GM12878 (cell line): ENCODE data around the gene STK16. TPM values are rescaled to one million over a fixed set of nuclear protein-coding genes. Genes with fewer than 3 reads are reported as not detected.

ENCODE experiments used
- ASH2L ChIP-seq: fragments of 300-600, 200-600 bp; sonication (generic); IDR thresholded peaks from 2 replicates; pipeline ENCODE4 v1.6.1; 2017; ENCODE audit warnings: low read depth, mild to moderate bottlenecking, borderline replicate concordance
- BACH1 ChIP-seq: fragments of 450-650 bp; IDR thresholded peaks from 2 replicates; pipeline ENCODE4 v1.6.1; 2017; ENCODE audit warnings: mild to moderate bottlenecking, borderline replicate concordance
- HDGF ChIP-seq: fragments of 450-650 bp; IDR thresholded peaks from 2 replicates; pipeline ENCODE4 v1.6.1; 2016; ENCODE audit warnings: antibody characterized with exemption
- IRF4 ChIP-seq: IDR thresholded peaks from 2 replicates; pipeline ENCODE4 v1.6.1; 2011; ENCODE audit warnings: low read depth, low read length
- LARP7 ChIP-seq: fragments of 450-650 bp; IDR thresholded peaks from 2 replicates; pipeline ENCODE4 v1.6.1; 2017; ENCODE audit warnings: mild to moderate bottlenecking
- MEF2B ChIP-seq: fragments of 450-650 bp; IDR thresholded peaks from 2 replicates; pipeline ENCODE4 v1.6.1; 2018; ENCODE audit warnings: mild to moderate bottlenecking, moderate library complexity; ENCODE audit not compliant: partially characterized antibody, poor library complexity, severe bottlenecking
- MXI1 ChIP-seq: fragments of 150-350 bp; IDR thresholded peaks from 2 replicates; pipeline ENCODE4 v1.6.1; 2011; ENCODE audit warnings: low read depth, mild to moderate bottlenecking, inconsistent platforms, low read length, improper control_type of control experiment
- NFYA ChIP-seq: IDR thresholded peaks from 2 replicates; pipeline ENCODE4 v1.6.1; 2011; ENCODE audit warnings: low read depth, mild to moderate bottlenecking, low read length, improper control_type of control experiment, borderline replicate concordance
- NFYB ChIP-seq: IDR thresholded peaks from 2 replicates; pipeline ENCODE4 v1.6.1; 2011; ENCODE audit warnings: low read depth, mild to moderate bottlenecking, low read length, improper control_type of control experiment, moderate library complexity; ENCODE audit not compliant: insufficient read depth
- RCOR1 ChIP-seq: conservative IDR thresholded peaks from 2 replicates; pipeline ENCODE4 v1.6.1; 2012; ENCODE audit warnings: low read depth, low read length, improper control_type of control experiment
- SUPT20H ChIP-seq: IDR thresholded peaks from 2 replicates; pipeline ENCODE4 v1.6.1; 2011; ENCODE audit warnings: low read depth, mild to moderate bottlenecking, low read length, moderate library complexity, borderline replicate concordance; ENCODE audit not compliant: control insufficient read depth
- TBL1XR1 ChIP-seq: IDR thresholded peaks from 2 replicates; pipeline ENCODE4 v1.6.1; 2012; ENCODE audit warnings: low read depth, low read length, improper control_type of control experiment
- TCF7 ChIP-seq: IDR thresholded peaks from 2 replicates; pipeline ENCODE4 v1.6.1; 2014; ENCODE audit warnings: antibody characterized with exemption, borderline replicate concordance
- ZBED1 ChIP-seq: IDR thresholded peaks from 2 replicates; pipeline ENCODE4 v1.6.1; 2016; ENCODE audit warnings: borderline replicate concordance
- ZNF24 ChIP-seq: fragments of 450-650 bp; IDR thresholded peaks from 2 replicates; pipeline ENCODE4 v1.6.1; 2017; ENCODE audit warnings: antibody characterized with exemption, mild to moderate bottlenecking
- polyA plus RNA-seq, 11 experiments: library from polyadenylated mRNA; depleted of rRNA in 4 of 11; unstranded in 6 of 11; stranded (reverse) in 5 of 11; fragments of >200 nt; fragmentation: Nextera tagmentation in 4 of 11; fragmentation: Illumina TruSeq in 1 of 11; extraction: Ambion mirVana in 4 of 11; extraction: Trizol in 1 of 11; gene quantifications; 1 replicate in 1 of 11; 2 replicates in 10 of 11; pipeline versions ENCODE4 v1.2.1 to v1.2.3, GENCODE V29; 2011 to 2016; ENCODE audit warnings: inconsistent platforms in 2 of 11, missing spikeins in 2 of 11, low read depth in 1 of 11
- total RNA-seq, 4 experiments: library from RNA; depleted of rRNA in 3 of 4; stranded (reverse); fragments of >200 nt in 3 of 4; fragmentation: Illumina TruSeq in 1 of 4; extraction: Trizol in 1 of 4; gene quantifications; 2 replicates each; pipeline versions ENCODE4 v1.2.1 to v1.2.3, GENCODE V29; 2013 to 2021
- TF ChIP-seq, protein P1 (sequence below): IDR thresholded peaks from 2 replicates; pipeline ENCODE4 v1.6.1; 2011; ENCODE audit warnings: borderline replicate concordance, low read depth, mild to moderate bottlenecking, moderate library complexity, mixed read lengths, low read length; ENCODE audit not compliant: insufficient read depth; ENCODE audit errors: extremely low read length
- TF ChIP-seq, protein P2 (sequence below): fragments of 450-650 bp; IDR thresholded peaks from 2 replicates; pipeline ENCODE4 v1.6.1; 2017; ENCODE audit warnings: mild to moderate bottlenecking, low read depth, inconsistent platforms; ENCODE audit not compliant: poor library complexity, severe bottlenecking
- TF ChIP-seq, protein P3 (sequence below): IDR thresholded peaks from 2 replicates; pipeline ENCODE4 v1.6.1; 2011; ENCODE audit warnings: low read depth, mild to moderate bottlenecking, low read length, moderate library complexity, borderline replicate concordance; ENCODE audit errors: extremely low read depth
- TF ChIP-seq, protein P4 (sequence below): fragments of 450-650 bp; IDR thresholded peaks from 2 replicates; pipeline ENCODE4 v1.6.1; 2017; ENCODE audit warnings: borderline replicate concordance
- TF ChIP-seq, protein P5 (sequence below): fragments of 150-350 bp; IDR thresholded peaks from 2 replicates; pipeline ENCODE4 v1.6.1; 2016; ENCODE audit warnings: low read depth, low read length

STK16 gene
- total and polyA plus RNA-seq, 10 of the 15 experiments (the other 5 are each of a cell fraction or from before 2014, with no cell fraction given): 4.3 to 50.1 (median 17.9) TPM

DNA sequence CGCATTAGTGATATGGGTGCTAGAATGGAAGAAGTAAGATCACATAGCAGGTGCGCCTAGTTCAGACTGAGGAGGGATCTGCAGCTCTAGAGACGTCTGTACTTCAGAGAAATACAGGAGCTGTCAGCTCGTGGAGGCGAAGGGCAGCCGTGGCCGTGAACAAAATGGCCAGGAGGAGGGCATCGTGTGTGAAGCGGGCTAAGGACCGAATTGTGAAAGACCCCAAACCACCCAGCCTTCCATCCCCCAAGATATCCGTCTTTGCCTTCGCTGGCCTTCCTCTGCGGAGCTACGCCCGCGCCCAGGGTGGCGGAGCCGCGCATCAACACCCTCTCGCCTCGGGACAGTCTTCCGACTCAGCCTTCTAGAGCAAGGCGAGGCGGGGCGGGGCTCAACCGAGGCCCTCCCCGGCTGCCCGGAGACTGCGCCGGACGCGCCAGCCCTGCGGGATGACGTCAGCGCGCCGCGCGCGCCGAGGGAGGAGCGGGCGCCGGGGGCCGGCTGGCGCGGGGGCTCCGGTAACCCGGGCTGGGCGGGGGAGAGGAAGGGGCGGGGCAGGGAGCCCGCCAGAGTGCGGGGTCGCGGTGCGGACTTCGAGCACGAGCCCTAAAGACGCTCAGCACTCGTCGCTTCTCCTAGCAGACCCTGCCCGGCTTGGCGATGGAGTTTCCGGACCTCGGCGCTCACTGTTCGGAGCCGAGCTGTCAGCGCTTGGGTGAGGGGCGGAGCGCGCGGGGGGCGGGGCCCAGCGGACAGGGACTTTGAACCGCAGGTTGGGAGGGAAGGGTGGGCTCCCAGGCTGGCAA is 38.7 kb upstream of the STK16 start, which contains the start of gene ZFAND2B (continued):
- TF ChIP-seq, protein P1, sequence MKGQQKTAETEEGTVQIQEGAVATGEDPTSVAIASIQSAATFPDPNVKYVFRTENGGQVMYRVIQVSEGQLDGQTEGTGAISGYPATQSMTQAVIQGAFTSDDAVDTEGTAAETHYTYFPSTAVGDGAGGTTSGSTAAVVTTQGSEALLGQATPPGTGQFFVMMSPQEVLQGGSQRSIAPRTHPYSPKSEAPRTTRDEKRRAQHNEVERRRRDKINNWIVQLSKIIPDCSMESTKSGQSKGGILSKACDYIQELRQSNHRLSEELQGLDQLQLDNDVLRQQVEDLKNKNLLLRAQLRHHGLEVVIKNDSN: no peak
- TF ChIP-seq RCOR1 (no peak), TCF7 (no peak), IRF4 (no peak), NFYB (no peak), SUPT20H (no peak), ZNF24 (no peak), MXI1 (peak; percentile 54), ASH2L (no peak), LARP7 (0 out of 2 replicates have a peak, but pooled peaks have one; percentile 71), MEF2B (peak; percentile 12), BACH1 (peak; percentile 79; the same call in 1 of the 2 replicates), NFYA (no peak), ZBED1 (no peak; the same call in 1 of the 2 replicates), TBL1XR1 (no peak; the same call in 1 of the 2 replicates), HDGF (0 out of 2 replicates have a peak, but pooled peaks have one; percentile 40)
- TF ChIP-seq, protein P2, sequence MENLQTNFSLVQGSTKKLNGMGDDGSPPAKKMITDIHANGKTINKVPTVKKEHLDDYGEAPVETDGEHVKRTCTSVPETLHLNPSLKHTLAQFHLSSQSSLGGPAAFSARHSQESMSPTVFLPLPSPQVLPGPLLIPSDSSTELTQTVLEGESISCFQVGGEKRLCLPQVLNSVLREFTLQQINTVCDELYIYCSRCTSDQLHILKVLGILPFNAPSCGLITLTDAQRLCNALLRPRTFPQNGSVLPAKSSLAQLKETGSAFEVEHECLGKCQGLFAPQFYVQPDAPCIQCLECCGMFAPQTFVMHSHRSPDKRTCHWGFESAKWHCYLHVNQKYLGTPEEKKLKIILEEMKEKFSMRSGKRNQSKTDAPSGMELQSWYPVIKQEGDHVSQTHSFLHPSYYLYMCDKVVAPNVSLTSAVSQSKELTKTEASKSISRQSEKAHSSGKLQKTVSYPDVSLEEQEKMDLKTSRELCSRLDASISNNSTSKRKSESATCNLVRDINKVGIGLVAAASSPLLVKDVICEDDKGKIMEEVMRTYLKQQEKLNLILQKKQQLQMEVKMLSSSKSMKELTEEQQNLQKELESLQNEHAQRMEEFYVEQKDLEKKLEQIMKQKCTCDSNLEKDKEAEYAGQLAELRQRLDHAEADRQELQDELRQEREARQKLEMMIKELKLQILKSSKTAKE: peak; percentile 45
- TF ChIP-seq, protein P3, sequence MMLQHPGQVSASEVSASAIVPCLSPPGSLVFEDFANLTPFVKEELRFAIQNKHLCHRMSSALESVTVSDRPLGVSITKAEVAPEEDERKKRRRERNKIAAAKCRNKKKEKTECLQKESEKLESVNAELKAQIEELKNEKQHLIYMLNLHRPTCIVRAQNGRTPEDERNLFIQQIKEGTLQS: no peak
- TF ChIP-seq, protein P4, sequence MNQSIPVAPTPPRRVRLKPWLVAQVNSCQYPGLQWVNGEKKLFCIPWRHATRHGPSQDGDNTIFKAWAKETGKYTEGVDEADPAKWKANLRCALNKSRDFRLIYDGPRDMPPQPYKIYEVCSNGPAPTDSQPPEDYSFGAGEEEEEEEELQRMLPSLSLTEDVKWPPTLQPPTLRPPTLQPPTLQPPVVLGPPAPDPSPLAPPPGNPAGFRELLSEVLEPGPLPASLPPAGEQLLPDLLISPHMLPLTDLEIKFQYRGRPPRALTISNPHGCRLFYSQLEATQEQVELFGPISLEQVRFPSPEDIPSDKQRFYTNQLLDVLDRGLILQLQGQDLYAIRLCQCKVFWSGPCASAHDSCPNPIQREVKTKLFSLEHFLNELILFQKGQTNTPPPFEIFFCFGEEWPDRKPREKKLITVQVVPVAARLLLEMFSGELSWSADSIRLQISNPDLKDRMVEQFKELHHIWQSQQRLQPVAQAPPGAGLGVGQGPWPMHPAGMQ: no peak
- TF ChIP-seq, protein P5, sequence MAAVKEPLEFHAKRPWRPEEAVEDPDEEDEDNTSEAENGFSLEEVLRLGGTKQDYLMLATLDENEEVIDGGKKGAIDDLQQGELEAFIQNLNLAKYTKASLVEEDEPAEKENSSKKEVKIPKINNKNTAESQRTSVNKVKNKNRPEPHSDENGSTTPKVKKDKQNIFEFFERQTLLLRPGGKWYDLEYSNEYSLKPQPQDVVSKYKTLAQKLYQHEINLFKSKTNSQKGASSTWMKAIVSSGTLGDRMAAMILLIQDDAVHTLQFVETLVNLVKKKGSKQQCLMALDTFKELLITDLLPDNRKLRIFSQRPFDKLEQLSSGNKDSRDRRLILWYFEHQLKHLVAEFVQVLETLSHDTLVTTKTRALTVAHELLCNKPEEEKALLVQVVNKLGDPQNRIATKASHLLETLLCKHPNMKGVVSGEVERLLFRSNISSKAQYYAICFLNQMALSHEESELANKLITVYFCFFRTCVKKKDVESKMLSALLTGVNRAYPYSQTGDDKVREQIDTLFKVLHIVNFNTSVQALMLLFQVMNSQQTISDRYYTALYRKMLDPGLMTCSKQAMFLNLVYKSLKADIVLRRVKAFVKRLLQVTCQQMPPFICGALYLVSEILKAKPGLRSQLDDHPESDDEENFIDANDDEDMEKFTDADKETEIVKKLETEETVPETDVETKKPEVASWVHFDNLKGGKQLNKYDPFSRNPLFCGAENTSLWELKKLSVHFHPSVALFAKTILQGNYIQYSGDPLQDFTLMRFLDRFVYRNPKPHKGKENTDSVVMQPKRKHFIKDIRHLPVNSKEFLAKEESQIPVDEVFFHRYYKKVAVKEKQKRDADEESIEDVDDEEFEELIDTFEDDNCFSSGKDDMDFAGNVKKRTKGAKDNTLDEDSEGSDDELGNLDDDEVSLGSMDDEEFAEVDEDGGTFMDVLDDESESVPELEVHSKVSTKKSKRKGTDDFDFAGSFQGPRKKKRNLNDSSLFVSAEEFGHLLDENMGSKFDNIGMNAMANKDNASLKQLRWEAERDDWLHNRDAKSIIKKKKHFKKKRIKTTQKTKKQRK: no peak
